ENCODE data around the gene ATP10B. TPM values are rescaled to one million over a fixed set of nuclear protein-coding genes. Genes with fewer than 3 reads are reported as not detected.
A peak's percentile ranks its signal among the peaks of the same experiment; 100 is the strongest.

Gene ATP10B
- total RNA-seq, 1 donor from 2014 or later, result 1.3 TPM

- H3K36me3 ChIP-seq (ENCODE audit: control insufficient read depth, insufficient read depth, low read length), result no peaks in the 10 kb centered on the region
- H3K27me3 ChIP-seq (ENCODE audit: control insufficient read depth, insufficient read depth, low read length), result no peaks in the 10 kb centered on the region
- peak; percentile 89 for FAIRE-seq
- DNase-seq (ENCODE audit: low read depth), result peak; percentile 8
- TF ChIP-seq, protein P1, sequence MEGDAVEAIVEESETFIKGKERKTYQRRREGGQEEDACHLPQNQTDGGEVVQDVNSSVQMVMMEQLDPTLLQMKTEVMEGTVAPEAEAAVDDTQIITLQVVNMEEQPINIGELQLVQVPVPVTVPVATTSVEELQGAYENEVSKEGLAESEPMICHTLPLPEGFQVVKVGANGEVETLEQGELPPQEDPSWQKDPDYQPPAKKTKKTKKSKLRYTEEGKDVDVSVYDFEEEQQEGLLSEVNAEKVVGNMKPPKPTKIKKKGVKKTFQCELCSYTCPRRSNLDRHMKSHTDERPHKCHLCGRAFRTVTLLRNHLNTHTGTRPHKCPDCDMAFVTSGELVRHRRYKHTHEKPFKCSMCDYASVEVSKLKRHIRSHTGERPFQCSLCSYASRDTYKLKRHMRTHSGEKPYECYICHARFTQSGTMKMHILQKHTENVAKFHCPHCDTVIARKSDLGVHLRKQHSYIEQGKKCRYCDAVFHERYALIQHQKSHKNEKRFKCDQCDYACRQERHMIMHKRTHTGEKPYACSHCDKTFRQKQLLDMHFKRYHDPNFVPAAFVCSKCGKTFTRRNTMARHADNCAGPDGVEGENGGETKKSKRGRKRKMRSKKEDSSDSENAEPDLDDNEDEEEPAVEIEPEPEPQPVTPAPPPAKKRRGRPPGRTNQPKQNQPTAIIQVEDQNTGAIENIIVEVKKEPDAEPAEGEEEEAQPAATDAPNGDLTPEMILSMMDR (IDR thresholded peaks at IDR 0.05; ENCODE audit: insufficient read depth, low read length, severe bottlenecking), result peak; percentile 33
- no peak overlapping the region for H3K4me3 ChIP-seq (ENCODE audit: low read depth, low read length)
These were observed 49.4 kb downstream of the ATP10B start for GRCh38 chr5:160802592-160802991.

DNA sequence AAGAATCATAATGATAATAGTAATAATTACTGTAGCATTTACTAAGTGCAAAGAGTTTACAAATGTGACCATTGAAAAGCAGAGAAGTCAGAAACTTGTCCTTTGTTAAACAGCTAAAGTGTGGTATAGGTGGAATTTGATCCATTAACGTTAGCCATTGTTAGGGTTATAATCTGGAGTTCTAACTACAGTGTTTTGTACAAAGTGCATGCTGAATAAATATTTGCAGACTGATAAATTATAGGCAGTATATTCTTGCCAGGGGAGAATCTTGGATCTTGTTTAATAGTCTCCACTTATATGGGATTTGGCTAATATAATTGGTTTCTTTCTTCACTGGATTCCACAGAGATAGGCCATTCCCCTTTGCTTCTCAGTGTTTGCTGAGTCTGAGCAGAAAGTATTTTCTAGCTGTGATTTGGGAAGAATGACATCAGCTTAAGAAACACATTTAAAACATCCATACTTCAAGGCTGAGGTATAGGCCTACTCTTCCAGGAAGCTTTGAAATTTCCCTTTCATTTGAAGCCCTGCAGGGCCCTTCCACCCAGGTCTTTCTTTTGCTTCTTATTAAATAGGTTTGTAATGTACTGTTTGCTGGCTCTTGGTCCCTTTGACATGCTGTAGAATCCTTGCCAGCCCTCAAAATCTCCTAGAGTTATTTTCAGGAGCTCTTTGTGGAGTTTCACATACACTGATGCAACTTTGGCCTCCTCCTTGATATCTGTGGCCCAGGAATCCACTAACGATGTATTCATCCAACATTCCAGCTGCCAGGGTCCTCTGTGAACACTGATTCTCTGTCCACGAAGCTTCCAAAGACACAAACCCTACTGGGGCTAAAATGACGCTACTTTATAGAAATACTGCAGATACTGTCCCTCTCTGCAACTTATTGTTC is 51.4 kb downstream of the ATP10B start:
- Histone ChIP-seq H3K27me3 (ENCODE audit: control insufficient read depth, insufficient read depth, low read length) (no peaks in the 10 kb centered on the region), H3K36me3 (ENCODE audit: control insufficient read depth, insufficient read depth, low read length) (no peaks in the 10 kb centered on the region), H3K4me3 (ENCODE audit: low read depth, low read length) (no peak overlapping the region)
- TF ChIP-seq, protein P1 (IDR thresholded peaks at IDR 0.05; ENCODE audit: insufficient read depth, low read length, severe bottlenecking), result no peak
- DNase-seq (ENCODE audit: low read depth) (no peak), FAIRE-seq (no peak)

- H3K27me3 ChIP-seq (ENCODE audit: control insufficient read depth, insufficient read depth, low read length), result no peaks in the 10 kb centered on the region
These were observed 52.8 kb downstream of the ATP10B start for GRCh38 chr5:160799184-160799583.

GRCh38 chr5:160797020-160797419 is 55.0 kb downstream of the ATP10B start:
- Histone ChIP-seq H3K36me3 (ENCODE audit: control insufficient read depth, insufficient read depth, low read length) (no peaks in the 10 kb centered on the region), H3K27me3 (ENCODE audit: control insufficient read depth, insufficient read depth, low read length) (no peaks in the 10 kb centered on the region), H3K4me3 (ENCODE audit: low read depth, low read length) (no peak overlapping the region)
- no peak for FAIRE-seq
- TF ChIP-seq, protein P1 (IDR thresholded peaks at IDR 0.05; ENCODE audit: insufficient read depth, low read length, severe bottlenecking), result no peak
- DNase-seq (ENCODE audit: low read depth), result no peak

More at GRCh38 chr5:160799184-160799583, 52.8 kb downstream of the ATP10B start:
- Histone ChIP-seq H3K36me3 (ENCODE audit: control insufficient read depth, insufficient read depth, low read length) (no peaks in the 10 kb centered on the region), H3K4me3 (ENCODE audit: low read depth, low read length) (no peak overlapping the region)
- TF ChIP-seq, protein P1 (IDR thresholded peaks at IDR 0.05; ENCODE audit: insufficient read depth, low read length, severe bottlenecking), result no peak
- FAIRE-seq (no peak), DNase-seq (ENCODE audit: low read depth) (no peak)

DNA sequence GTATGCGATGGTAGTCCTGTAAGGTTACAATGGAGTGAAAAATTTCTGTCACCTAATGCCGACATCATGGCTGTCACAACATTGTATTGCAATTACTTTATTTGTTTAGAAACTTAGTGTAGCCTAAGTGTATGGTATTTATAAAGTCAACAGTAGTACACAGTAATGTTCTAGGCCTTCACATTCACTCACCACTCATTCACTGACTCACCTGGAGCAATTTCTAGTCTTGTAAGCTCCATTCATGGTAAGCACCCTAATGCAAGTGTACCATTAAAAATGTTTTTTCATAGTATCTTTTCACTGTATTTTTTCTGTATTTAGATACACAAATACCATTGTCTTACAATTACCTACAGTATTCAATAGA is 58.5 kb downstream of the ATP10B start:
- H3K4me3 ChIP-seq (ENCODE audit: low read depth, low read length), result no peak overlapping the region
- DNase-seq (ENCODE audit: low read depth), result peak; percentile 59
- no peaks in the 10 kb centered on the region for H3K27me3 ChIP-seq (ENCODE audit: control insufficient read depth, insufficient read depth, low read length)
- no peaks in the 10 kb centered on the region for H3K36me3 ChIP-seq (ENCODE audit: control insufficient read depth, insufficient read depth, low read length)
- TF ChIP-seq, protein P1 (IDR thresholded peaks at IDR 0.05; ENCODE audit: insufficient read depth, low read length, severe bottlenecking), result no peak
- FAIRE-seq, result no peak
